Renal cortical epithelial cell (primary cell): Measurements from ENCODE around the gene FMNL3. TPM values are rescaled to one million over a fixed set of nuclear protein-coding genes. Genes with fewer than 3 reads are reported as not detected.

Experiments used
- DNase-seq: peaks from one replicate; pipeline ENCODE4 v3.0.0-alpha.2; 2011; ENCODE audit warnings: low read depth
- total RNA-seq: library from RNA; depleted of rRNA; stranded (reverse); fragments of >200 nt; gene quantifications from 2 replicates; pipeline ENCODE4 v1.2.3, GENCODE V29; 2014

FMNL3 gene
- total RNA-seq, 1 donor from 2014 or later = 34.2 TPM

GRCh38 chr12:49651855-49652254, 55.4 kb downstream of the FMNL3 start:
- DNase-seq = no peak

- DNase-seq = no peak
Observed at GRCh38 chr12:49649892-49650291, 57.3 kb downstream of the FMNL3 start.

GRCh38 chr12:49649445-49649844, 57.8 kb downstream of the FMNL3 start:
- DNase-seq = no peak

GRCh38 chr12:49648712-49649003, 58.5 kb downstream of the FMNL3 start:
- DNase-seq = no peak

- no peak for DNase-seq
Observed at GRCh38 chr12:49647827-49648711, 59.1 kb downstream of the FMNL3 start.

- no peak for DNase-seq
Observed at GRCh38 chr12:49646871-49647654, 60.1 kb downstream of the FMNL3 start.

GRCh38 chr12:49646331-49646830, 60.8 kb downstream of the FMNL3 start:
- no peak for DNase-seq

- DNase-seq = no peak
Observed at GRCh38 chr12:49645146-49646039, 61.8 kb downstream of the FMNL3 start.

GRCh38 chr12:49644620-49644994, 62.6 kb downstream of the FMNL3 start:
- peak; percentile 46 for DNase-seq

GRCh38 chr12:49643961-49644619, 63.1 kb downstream of the FMNL3 start:
- no peak for DNase-seq

- no peak for DNase-seq
Observed at GRCh38 chr12:49643135-49643534, 64.1 kb downstream of the FMNL3 start.

GRCh38 chr12:49642370-49642802, 64.8 kb downstream of the FMNL3 start:
- no peak for DNase-seq

GRCh38 chr12:49641748-49642369, 65.3 kb downstream of the FMNL3 start:
- DNase-seq = no peak

GRCh38 chr12:49636979-49637755, 70.0 kb downstream of the FMNL3 start:
- peak; percentile 53 for DNase-seq

- DNase-seq = no peak
Observed at GRCh38 chr12:49636574-49636973, 70.6 kb downstream of the FMNL3 start.

GRCh38 chr12:49635656-49636055, 71.5 kb downstream of the FMNL3 start:
- DNase-seq = no peak

GRCh38 chr12:49635036-49635435, 72.2 kb downstream of the FMNL3 start:
- no peak for DNase-seq

- no peak for DNase-seq
Observed at GRCh38 chr12:49633703-49634345, 73.4 kb downstream of the FMNL3 start.

- DNase-seq = no peak
Observed at GRCh38 chr12:49632986-49633702, 74.1 kb downstream of the FMNL3 start.
